ENCODE measurements around the gene MMP11.

Gene MMP11

DNA sequence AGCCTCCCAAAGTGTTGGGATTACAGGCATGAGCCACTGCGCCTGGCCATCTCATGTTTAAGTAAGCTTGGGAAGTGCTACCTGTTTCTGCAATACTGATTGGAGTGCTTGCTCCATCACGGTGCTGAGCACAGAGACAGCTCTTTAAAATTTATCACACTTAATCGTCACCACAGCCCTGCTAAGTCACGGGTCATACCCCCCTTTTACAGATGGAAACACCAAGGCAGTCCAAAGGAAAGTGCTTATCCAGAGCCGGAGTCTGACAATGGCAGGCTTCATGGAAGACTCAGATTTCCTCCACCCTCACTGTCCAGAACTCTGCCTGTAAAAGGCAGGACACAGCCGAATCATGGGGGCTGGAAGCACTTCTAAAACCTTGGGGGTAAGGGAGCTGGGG is 12.6 kb upstream of the MMP11 start:
- DNase-seq, result no peak

DNA sequence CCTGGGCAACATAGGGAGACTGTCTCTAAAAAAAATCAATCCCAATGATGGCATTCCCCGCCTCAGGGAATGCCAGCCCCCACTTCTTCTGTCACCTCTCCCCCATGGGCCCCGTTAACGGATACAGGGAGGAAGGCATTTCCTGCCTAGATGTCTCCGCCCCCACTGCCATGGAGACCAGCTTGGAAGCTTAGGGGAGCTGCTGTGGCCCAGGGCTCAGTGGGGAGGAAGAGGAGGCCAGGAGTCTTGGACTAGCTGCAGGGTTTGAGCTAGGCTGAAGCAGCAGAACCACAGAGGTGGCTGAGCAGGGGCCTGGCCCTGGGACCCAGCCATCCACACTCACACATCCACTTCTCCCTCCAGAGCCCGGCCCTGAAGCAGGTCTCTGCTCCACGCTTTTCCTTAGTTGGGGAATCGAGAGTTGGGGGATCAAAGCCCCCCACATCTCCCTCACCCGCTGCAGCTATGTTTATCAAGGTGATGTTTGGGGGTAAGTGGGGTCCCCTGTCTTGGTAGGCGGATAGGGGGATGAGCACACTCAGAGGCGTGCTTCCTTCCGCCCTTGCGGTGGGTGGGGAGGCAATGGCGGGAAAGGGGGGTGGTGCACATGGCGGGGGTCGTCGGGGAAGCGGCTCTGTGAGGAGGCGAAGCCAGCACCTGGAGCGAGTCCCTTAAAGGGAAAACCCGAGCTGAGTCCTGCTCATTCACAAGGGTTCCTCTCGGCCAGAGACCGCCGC is 9.6 kb upstream of the MMP11 start, which contains the start of gene C22orf15:
Gene C22orf15, plus strand, starts transcription at position 149 of the 737 bp plus-strand sequence. Its CDS starts 317 bp downstream, at position 466.
- no peak for DNase-seq

DNA sequence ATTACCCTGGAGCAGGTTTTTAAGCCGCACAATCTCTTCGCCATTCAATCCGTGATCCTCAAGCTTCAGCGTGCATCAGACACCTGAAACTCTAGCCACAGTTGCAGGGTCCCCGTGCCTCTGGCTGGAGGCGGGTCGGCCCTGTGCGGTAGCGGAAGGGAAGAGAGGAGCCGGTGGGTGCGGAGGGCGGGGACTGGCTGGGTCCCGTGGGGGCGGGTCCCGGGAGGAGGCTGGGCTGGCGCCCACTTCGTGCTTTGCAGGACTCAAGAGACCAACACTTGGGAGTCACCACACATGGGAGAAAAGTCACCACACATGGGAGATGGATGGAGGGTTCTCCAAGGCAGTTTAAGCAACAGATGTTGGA is 9.1 kb upstream of the MMP11 start:
- no peak for DNase-seq

DNA sequence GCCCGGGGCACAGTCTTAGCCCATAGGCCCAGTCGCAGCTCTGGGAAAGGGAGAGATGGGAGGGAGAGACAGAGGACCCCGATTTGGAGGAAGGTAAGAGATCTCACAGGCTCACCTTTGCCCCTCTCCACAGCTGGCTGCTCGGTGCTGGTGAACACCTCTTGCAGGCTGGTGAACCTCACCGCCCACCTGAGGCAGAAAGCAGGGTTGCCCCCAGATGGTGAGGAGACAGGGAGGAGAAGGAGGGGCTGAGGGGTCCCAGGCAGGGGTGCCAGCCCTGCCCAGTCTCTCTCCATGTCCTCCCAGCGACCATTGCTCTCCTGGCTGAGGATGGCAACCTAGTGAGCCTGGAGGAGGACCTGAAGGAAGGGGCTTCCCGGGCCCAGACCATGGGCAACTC is 8.7 kb upstream of the MMP11 start:
- no peak for DNase-seq

DNA sequence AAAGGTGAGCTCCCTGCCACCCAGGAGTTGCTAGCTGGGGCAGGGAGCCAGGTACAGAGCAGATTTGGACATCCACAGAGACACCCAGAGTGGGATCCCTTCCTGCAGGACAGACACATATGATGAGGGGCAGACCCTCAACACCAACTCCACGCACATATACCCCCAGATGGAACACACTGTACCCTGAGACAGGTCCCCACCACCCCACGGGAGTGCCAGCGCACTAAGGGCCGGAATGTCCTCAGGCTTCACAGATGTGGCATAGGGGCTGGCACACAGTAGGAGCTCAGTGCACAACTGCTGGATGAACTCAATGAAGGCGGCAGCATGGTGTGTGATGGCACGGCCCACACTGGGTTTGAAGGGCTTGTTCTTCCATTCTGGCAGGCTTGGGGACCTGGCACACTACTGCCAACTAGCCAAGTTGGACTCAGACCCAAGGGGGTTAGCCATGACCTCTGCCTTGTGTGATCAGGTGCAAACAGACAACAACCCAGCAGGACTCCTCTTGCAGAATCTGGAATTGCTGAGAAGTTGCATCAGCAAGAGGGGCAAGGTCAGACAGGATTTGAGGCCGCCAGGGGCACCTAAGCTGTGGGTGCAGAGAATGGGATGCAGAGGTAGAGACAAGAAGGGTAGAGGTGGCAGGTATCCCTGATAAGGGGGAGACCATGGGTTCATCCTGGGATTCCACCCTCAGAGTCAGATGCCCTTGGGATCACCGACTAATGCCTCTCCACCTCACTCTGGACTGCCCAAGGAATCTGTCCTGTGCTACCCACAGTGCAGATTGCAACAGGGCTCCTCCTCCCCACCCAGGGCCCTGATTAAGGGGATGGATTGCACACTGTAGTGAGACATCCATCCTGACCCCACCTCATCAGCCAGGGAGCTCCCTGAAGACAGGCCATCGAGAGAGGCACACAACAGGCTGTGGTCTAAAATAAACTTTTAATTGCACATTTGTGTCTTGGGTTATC is 7.5 kb upstream of the MMP11 start:
- peak; percentile 48 for DNase-seq

DNA sequence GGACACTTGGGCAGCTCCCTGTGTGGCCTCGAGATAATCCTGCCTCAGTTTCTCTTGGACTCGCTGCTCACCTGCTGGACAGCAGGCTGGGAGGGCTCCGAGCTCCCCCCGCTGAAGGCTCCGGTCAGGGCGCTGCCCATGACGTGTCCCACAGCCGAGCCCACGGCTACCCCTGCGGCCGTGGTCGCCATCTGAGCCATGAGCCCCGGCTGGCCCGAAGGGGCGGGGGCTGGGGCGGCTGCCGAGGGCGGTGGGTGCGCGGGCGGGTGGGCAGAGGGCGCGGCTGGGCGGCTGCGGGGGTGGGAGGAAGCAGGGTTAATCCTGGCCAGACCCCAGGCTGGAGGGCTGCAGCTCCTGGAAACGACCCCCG is 5.4 kb upstream of the MMP11 start:
- no peak for DNase-seq

DNA sequence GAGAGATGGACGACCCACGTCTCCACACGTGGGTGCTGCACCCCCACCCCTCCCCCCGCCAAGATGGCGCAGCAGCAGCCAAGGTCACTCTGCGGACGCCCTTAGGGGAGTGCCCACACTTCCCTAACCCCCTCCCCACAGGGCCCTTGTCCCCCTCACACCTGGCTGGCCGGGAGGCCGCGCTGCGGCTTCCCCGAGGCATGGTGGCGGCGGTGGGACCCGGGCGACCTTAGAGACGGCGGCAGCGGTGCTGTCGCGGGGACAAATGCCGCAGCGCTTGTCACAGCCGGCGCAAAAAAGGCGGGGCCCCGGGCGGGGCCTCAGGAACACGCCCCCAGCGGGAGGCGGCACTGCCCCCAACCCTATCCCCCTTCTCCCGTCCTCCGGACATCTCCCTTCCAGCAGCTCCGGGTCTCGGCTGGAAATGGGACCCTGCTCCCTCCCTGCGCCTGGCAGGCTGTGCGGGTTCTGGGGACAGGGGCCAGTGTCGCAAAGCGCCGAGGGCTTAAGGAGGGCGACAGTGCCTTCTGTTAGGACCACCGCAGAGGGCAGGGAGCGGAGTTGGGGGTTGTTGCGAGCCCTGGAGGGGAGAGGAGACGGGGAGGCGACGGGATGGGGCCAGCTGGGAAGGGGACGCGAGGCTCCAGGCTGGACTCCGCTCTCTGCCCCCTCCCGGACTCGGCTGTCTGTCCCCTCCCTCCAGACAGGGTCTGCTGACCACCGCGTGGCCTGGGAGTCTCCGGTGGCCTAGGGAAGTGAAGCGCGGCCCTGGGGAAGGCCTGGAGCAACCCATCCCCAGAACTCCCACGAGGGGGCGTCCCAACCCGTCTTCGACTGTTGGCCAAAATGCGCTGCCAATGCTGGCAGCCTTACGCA is 4.7 kb upstream of the MMP11 start, which contains the start of gene CHCHD10:
Gene CHCHD10, minus strand, starts transcription at position 300 of the 876 bp plus-strand sequence. Its CDS starts 98 bp downstream, at position 202.
- peak; percentile 96 for DNase-seq

DNA sequence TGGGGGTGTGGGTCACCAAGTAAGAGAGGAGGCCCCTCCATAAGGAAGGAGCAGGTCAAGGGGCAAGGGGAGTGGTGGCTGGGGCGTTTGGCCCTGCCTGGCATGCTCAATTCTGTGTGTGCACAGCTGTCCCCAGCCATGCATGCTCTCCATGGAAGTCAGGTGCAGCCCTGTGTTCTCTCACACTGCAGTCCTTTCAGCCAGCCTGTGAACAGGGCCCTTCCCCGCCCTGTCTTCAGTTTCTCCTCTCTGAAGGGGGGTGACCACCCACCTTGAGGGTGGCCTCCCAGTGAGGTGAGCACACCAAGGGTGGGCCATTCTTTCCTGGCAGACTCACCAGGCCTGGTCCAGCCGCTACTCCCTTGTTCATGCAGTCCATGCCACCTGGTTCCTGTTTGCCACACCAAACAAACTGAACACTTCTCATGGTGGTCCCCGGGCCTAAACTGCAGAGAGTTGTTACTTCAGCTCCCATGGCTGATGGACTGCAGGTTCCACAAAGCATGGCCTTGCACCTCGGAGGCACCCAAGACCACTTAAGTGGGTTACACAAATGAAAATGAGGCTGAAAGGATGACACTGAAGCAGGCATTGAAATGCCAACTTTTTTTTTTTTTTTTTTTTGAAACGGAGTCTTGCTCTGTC is 3.2 kb upstream of the MMP11 start:
- DNase-seq, result no peak

DNA sequence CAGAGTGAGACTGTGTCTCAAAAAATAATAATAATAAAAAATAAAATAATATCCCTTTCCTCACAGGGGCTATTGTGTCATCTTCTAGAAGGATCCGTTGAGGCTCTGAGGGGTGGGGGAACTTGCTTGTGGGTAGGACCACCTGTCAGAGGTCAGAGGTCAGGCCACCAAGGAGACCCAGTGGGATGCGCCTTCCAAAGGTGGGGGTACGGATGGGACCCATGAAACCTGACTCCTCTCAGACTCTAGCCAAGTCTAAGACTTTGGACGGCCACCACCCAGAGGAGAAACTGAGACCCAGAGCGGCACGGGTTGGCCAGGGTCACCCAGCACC is 367 bp upstream of the MMP11 start:
- no peak for DNase-seq

DNA sequence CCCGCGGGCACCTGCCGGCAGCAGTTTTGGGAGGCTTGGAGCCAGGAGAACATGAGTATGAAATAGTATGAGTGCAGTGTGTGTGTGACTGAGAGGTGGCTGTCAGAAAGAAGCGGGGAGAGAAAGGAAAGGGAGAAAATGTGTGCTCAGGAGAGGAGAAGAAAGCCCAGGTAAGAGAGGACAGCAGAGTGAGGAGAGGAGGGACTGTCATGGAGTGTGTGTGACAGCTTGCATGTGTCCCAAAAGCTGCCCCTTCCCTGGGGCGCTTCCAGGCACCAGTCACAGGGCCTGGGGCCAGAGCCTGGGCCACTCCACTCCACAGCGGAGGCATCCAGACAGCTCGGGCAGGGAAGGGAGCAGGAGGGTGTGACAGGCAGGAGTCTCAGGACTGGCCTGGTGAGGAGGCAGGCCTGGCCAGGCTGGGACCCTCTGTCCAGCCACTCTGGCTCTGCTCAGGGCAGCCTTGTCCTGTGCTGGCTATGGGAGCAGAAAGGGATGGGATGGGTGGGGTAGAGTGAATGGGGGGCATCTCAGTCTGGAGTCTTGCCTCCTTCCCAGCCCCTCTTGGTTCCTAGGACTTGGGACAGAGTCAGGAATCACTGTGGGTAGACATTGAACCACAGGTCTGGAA is 949 bp downstream of the MMP11 start:
- DNase-seq, result no peak

DNA sequence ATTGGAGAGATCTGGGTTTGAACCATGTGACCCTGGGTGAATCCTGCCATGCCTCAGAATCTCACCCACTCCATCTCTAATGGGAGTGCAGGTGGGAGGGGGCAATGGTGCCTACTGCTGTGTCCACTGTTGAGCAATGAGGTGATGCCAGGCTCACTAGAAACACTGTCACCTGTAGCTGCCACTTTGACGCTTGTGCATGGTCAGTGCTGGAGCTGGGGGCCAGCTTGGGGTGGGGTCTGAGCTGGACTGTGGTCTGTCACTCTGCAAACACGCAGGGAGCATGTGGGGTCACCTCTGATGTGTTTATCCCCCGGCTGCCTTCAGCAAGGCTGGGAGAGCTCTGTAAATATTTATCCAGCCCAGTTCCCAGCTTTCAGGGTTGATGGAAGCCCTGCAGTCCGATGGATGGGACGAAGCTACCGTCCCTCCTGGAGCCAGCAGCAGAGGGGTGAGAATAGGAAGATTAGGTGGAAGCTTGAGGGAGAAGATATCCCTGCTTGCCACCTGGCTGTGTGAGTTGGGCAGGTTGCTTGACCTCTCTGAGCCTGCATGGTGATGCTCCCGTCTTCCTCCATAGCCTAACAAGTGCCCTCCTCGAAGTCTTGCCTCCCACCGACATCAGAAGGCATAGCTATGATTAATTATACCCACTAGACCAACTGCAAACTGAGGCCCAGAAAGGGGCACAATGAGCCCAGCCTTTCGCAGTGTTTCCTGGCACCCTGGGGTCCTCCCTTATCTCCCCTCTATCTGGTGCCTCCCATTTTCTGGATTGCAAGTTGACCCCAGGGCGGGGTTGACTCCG is 1.7 kb downstream of the MMP11 start:
- DNase-seq, result no peak

DNA sequence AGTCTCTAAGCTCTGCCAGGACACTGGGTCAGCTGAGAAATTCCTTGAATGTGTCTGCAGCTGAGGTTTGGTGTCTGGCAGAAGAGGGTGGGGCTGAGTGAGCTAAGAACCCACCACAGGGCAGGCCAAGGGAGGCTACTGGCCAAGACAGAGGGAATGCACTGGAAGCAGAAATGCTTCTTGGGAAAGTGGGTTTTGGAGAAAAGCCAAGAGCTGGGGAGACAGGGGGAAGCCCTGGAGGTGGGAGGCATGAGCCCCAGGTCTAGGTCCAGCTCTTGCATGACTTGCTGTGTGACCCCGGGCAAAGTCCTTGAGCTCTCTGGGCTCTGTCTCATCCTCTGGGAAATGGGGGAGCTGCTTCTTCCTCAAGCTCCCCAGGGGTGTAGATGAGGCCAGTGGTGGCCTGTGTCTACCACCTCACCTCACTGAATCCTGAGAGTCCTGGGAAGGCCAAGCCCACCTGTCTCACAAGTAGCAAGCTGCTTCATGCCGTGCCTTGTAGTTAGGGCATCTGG is 2.3 kb downstream of the MMP11 start:
- no peak for DNase-seq

DNA sequence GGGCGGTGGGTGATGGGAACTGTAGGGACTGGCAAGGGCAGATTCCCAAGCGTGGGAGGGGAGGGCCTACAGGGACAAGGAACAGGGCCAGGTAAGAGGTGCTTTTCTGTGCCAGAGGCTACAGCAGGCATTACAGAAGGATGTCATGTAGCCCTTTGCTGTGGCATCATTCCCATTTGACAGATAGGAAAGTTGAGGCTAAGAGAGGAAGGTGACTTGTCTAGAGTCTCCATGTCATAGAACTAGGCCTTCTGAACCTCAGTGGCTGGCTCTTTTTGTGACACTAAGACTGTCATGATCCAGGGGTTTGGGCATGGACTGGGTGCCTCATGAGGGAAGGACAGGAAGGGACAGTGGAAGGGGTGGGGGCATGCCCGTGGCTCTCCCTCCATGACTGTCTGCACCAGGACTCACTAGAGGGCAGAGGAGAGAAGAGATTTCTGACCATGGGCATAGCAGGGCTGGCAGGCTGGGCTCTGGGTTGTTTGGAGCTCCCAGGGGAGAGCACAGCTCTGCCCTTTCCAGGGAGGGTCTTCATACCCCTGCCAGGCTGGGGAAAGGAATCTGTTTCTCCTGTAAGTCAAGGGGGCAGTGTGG is 3.2 kb downstream of the MMP11 start:
- DNase-seq, result no peak

DNA sequence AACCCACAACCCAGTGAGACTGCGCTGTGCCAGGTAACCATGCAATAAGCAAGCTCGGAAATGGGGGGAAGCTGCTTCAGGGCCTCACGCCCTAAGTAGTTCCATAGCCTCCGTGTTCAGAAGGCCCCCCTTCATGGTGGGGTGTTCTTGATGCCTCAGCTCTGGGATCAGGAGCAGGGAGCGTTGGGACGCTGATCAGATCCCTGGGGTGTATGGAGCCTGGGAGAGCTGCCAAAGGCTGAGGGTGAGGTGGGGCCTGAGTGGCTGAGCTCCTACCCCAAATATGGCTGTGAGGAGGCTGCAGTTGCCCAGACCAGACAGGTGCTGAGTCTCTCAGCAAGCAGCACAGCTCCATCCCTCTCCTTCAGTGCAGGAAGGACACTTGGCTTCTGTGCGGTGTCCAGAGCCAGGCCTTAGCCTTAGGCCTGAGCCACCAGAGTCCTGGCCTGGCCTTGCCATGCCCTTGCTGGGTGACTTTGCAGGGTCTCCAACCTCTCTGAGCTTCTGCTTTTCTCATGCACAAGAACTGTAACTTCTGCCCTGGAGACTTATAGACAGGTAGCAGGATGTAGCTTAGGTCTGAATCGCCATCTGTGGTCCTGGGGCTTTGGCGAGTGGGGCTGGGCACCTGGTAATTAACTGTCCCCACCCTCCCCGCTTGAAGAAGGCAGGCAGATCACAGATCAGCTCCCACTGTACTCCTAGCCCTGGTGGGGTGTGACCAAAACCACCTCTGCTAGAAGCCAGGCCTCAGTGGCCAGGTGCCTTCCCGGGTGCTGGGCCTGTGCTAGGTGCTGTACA is 5.3 kb downstream of the MMP11 start:
- DNase-seq, result no peak

DNA sequence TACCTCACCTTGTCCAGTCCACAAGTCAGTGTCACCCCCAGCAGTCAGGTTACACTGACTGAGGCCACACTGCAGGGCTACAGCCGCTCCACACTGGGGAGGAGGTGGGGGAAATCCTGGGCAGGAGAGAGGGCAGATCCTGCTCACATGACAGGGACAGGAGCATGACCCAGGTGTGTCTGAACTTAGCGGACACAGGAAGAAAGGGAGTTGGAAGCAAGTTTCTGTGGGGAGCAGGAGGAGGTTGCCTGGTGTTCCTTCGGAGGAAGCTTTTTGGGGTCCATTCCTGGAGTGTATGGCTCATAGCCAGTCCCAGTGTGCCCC is 5.9 kb downstream of the MMP11 start:
- no peak for DNase-seq

DNA sequence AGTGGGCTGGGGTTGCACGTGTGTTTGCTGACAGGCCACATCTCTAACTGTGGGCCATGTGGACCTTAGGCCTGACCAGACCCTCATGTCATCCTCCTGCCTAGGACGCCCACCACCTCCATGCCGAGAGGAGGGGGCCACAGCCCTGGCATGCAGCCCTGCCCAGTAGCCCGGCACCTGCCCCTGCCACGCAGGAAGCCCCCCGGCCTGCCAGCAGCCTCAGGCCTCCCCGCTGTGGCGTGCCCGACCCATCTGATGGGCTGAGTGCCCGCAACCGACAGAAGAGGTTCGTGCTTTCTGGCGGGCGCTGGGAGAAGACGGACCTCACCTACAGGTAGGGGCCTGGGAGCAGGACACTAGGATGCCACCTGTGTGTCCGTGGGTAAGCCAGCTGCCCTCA is 6.4 kb downstream of the MMP11 start:
- no peak for DNase-seq

DNA sequence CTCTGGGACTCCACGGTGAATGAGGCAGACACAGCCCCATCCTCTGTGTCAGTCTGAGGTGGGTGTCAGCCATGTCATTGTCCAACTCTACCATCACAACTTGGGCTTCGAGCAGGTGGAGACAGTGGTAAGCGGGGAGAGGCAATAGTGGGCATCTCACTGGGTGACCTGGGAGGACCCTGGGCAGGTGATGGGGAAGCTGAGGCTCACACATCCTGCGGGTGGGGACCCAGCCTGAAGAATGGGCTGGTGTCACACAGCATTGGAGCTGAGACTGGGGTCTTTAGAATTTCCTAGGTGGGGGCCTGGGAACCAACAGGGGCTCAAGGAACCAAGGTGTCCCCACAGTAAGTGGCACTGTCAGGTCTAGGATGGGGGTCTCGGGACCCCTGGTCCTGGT is 7.1 kb downstream of the MMP11 start:
- no peak for DNase-seq

DNA sequence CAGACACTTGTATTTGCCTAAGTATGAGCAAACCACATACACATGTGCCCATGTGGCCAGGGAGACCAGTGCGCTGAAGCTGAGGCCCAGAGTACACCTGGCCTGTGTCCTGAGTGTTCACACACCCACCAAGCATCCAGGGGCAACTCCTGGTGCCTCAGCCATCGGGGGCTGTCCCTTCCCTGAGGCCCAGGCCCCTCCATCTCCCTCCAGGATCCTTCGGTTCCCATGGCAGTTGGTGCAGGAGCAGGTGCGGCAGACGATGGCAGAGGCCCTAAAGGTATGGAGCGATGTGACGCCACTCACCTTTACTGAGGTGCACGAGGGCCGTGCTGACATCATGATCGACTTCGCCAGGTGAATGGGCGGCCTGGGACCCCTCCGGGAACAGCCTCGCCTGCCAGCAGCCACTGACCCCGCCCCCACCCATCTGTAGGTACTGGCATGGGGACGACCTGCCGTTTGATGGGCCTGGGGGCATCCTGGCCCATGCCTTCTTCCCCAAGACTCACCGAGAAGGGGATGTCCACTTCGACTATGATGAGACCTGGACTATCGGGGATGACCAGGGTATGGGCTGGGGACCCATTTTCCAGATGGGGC is 7.6 kb downstream of the MMP11 start:
- DNase-seq, result no peak

DNA sequence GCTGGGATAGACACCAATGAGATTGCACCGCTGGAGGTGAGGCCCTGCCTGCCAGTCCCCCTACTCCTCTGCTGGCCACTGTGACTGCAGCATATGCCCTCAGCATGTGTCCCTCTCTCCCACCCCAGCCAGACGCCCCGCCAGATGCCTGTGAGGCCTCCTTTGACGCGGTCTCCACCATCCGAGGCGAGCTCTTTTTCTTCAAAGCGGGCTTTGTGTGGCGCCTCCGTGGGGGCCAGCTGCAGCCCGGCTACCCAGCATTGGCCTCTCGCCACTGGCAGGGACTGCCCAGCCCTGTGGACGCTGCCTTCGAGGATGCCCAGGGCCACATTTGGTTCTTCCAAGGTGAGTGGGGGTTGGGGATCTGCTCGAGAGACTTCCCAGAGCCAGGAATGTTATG is 8.4 kb downstream of the MMP11 start:
- DNase-seq, result no peak
